ENCODE measurements around the gene RTN4IP1.

- no peak for TF ChIP-seq CTCF (IDR thresholded peaks at IDR 0.05)
- no peak for TF ChIP-seq POLR2A (IDR thresholded peaks at IDR 0.05)
Observed at GRCh38 chr6:106579281-106579680, 50.0 kb downstream of the RTN4IP1 start.

All from transverse colon (tissue), 3 donors.